Measurements from ENCODE around the gene RNF152. TPM values are rescaled to one million over a fixed set of nuclear protein-coding genes. Genes with fewer than 3 reads are reported as not detected.

RNF152 gene
- total and polyA plus RNA-seq, 2 of the 13 experiments (the other 11 are each of a cell fraction or from before 2014, with no cell fraction given): 0.04 TPM; not detected in 1

GRCh38 chr18:61761875-61762274 lies 130.9 kb downstream of the RNF152 start:
- Histone ChIP-seq H3K36me3 (replicated peaks in 1 of 2; ENCODE audit: control insufficient read depth in 1 of 2, insufficient read depth in 2 of 2, low read length in 2 of 2) (no peaks in the 10 kb centered on the region), H3K4me1 (ENCODE audit: insufficient read depth, low read length) (no peaks in the 10 kb centered on the region), H3K9ac (ENCODE audit: insufficient read depth, low read depth, low read length) (no peak overlapping the region), H3K27me3 (ENCODE audit: control insufficient read depth in 1 of 2, insufficient read depth in 2 of 2, low read length in 2 of 2) (no peaks in the 10 kb centered on the region; a peak in 1 of 5 replicates), H3K79me2 (ENCODE audit: insufficient read depth, low read length) (no peaks in the 10 kb centered on the region), H4K20me1 (ENCODE audit: insufficient read depth, low read length) (no peaks in the 10 kb centered on the region), H3K4me2 (ENCODE audit: low read depth, low read length) (no peak overlapping the region), H2AFZ (ENCODE audit: low read length) (no peak overlapping the region), H3K4me3 (replicated peaks in 1 of 3; ENCODE audit: insufficient read depth in 1 of 3, low read depth in 2 of 3, low read length in 3 of 3) (no peak overlapping the region), H3K9me3 (ENCODE audit: low read length) (no peaks in the 10 kb centered on the region), H3K27ac (ENCODE audit: extremely low read length, insufficient read depth, low read length) (no peak overlapping the region)
- in situ Hi-C loops (cut with HindIII; ENCODE audit: extremely low pct_ligation_motif_present, low pct_unique_long_range_greater_than_20kb): no loop called here
- POLR2A ChIA-PET: no interaction called here
- no TSS peak for BruUV-seq (replicated peaks)
- ATAC-seq (no peak), FAIRE-seq (no peak), DNase-seq (ENCODE audit: low spot score) (no peak)
- intact Hi-C loops (cut with micrococcal nuclease; ENCODE audit: unreplicated experiment): no loop called here
- no peak for TF ChIP-seq CREBL2 (CRISPR knock-in tag; IDR thresholded peaks at IDR 0.05; ENCODE audit: borderline replicate concordance)
- TF ChIP-seq ZBTB10 (CRISPR knock-in tag; IDR thresholded peaks at IDR 0.05; ENCODE audit: borderline replicate concordance): no peak
- no peak for TF ChIP-seq ZNF577 (CRISPR knock-in tag; IDR thresholded peaks at IDR 0.05; ENCODE audit: borderline replicate concordance, low read depth)
- no peak for TF ChIP-seq ZNF766 (CRISPR knock-in tag; IDR thresholded peaks at IDR 0.05; ENCODE audit: borderline replicate concordance)
- CTCF ChIA-PET (ENCODE audit: low intra/inter-chr PET ratio, low total read pairs): no interaction called here
